C4-2B (cell line): ENCODE results near the gene TBX3.

Experiments used
- CTCF ChIP-seq: fragments of 450-650 bp; conservative IDR thresholded peaks from 2 replicates; pipeline ENCODE4 v1.5.1; 2017; ENCODE audit warnings: mild to moderate bottlenecking
- ZFX ChIP-seq: fragments of 450-650 bp; IDR thresholded peaks from 2 replicates; pipeline ENCODE4 v1.6.1; 2017

DNA sequence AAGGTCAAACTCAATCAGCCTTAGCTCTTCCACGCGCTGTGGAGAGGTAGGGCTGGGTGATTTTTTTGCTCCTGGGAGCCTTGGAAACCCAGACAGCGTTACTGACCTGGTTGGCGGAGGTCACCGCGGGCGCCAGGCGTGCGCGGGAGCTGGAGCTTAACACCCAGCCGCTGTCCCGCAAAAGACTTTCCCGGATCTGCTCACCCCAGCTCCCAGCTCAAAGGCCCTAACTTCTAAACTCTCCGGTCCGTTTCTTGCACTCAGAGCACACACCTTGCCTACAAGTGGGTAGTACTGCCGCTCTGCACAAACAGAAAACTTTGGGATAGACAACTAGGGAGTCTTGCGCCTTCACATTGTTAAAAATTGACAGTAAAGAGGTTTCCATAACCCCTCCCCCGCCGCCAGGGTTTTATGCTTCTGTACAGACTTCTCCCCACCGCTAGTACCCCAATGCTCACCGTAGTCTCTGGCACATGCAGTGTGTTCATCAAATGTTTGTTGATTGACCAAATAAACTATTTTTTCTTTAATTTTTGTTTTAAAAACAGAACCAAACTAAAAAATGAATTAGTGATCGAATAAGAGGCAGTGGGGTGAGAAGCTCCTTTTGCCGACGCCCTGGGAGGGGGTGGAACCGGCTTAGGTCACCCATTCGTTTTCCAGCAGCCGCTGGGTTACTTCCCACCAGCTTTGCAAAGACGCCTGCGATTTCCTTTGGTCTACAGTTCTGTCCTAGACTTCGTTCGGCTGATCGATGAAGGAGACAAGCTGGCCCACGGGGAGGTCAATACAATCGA is 12.7 kb upstream of the TBX3 start:
- TF ChIP-seq CTCF: no peak
- TF ChIP-seq ZFX: no peak
